ENCODE results near the gene CIB1. TPM values are rescaled to one million over a fixed set of nuclear protein-coding genes. Genes with fewer than 3 reads are reported as not detected.
"Not testable (repeated sequence)": the region's sequence is repeated elsewhere in the genome, so short reads cannot be mapped to it uniquely, and the experiment has no call there.

The CIB1 gene
- total RNA-seq, 1 donor from 2014 or later = 42.7 TPM

DNA sequence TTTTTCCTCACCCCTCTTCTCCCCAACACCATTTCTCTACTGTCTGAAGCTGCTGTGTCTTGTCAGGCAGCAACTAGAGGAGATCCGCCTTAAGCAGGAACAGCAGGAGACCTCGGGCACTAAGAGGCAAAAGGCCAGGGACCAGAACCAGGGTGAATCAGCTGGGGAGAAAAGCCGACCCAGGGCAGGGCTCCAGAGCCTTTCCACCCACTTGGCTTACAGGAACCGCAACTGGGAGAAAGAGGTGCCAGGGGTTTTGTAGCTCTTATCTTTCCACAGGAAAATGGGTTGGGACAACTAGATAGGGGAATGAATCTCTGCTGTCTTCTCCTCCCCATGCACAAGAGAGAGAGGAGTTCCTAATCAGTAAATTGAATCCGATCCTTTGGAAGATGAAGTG, 28.7 kb upstream of the CIB1 start:
- Histone ChIP-seq H3K27ac (no peak overlapping the region), H3K9me3 (no peaks in the 10 kb centered on the region), H3K27me3 (no peaks in the 10 kb centered on the region), H3K4me3 (no peak overlapping the region), H3K36me3 (no peaks in the 10 kb centered on the region), H3K4me1 (peaks cover 24% of the 10 kb centered on the region)
- TF ChIP-seq POLR2AphosphoS5 (IDR thresholded peaks at IDR 0.05; ENCODE audit: insufficient read depth in 1 of 2, low read depth in 1 of 2) (no peak), POLR2A (IDR thresholded peaks at IDR 0.05) (no peak)
- TF ChIP-seq, protein P1, sequence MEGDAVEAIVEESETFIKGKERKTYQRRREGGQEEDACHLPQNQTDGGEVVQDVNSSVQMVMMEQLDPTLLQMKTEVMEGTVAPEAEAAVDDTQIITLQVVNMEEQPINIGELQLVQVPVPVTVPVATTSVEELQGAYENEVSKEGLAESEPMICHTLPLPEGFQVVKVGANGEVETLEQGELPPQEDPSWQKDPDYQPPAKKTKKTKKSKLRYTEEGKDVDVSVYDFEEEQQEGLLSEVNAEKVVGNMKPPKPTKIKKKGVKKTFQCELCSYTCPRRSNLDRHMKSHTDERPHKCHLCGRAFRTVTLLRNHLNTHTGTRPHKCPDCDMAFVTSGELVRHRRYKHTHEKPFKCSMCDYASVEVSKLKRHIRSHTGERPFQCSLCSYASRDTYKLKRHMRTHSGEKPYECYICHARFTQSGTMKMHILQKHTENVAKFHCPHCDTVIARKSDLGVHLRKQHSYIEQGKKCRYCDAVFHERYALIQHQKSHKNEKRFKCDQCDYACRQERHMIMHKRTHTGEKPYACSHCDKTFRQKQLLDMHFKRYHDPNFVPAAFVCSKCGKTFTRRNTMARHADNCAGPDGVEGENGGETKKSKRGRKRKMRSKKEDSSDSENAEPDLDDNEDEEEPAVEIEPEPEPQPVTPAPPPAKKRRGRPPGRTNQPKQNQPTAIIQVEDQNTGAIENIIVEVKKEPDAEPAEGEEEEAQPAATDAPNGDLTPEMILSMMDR (IDR thresholded peaks at IDR 0.05) = no peak
- intact Hi-C loops (cut with DNase I) = no loop called here
- no peak for DNase-seq (ENCODE audit: extremely low spot score in 2 of 2)

DNA sequence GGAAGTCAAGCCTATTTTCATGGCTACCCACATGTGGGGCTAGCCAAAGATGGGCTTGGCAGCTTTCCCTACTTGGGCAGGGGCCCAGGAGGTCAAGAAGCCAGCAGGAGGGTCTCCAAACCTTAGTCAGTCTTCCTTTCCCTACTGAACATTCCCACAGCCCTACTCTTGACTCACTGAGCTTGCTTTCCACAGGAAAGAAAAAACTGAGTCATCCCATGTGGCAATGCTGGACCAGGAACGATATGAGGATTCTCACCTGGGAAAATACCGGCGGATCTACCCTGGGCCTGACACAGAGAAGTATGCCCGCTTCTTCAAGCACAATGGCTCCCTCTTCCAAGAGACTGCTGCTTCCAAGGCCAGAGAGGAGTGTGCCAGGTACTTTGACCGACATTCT, 28.1 kb upstream of the CIB1 start:
- TF ChIP-seq POLR2A (IDR thresholded peaks at IDR 0.05) (no peak), POLR2AphosphoS5 (IDR thresholded peaks at IDR 0.05; ENCODE audit: insufficient read depth in 1 of 2, low read depth in 1 of 2) (no peak)
- TF ChIP-seq, protein P1 (IDR thresholded peaks at IDR 0.05) = no peak
- Histone ChIP-seq H3K9me3 (no peaks in the 10 kb centered on the region), H3K4me1 (peaks cover 18% of the 10 kb centered on the region), H3K27ac (no peak overlapping the region), H3K4me3 (no peak overlapping the region), H3K36me3 (no peaks in the 10 kb centered on the region), H3K27me3 (no peaks in the 10 kb centered on the region)
- intact Hi-C loops (cut with DNase I) = no loop called here
- no peak for DNase-seq (ENCODE audit: extremely low spot score in 2 of 2)

DNA sequence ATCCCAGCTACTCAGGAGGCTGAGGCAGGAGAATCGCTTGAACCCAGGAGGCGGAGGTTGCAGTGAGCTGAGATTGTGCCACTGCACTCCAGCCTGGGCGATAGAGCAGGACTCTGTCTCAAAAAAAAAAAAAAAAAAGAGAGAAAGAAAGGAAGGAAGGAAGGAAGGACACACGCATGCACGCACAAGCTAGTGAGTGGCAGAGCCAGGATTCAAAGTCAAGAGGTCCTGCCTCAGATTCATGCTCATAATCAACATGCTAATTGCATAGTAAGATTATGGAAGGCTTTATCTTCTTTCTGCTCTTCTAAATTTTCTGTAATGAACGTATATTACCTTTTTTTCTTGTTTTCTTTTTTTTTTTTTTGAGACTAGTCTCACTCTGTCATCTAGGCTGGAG, 27.0 kb upstream of the CIB1 start:
- H3K27me3 ChIP-seq; DNase-seq (ENCODE audit: extremely low spot score in 2 of 2); intact Hi-C loops (cut with DNase I); H3K27ac ChIP-seq; H3K9me3 ChIP-seq; H3K4me3 ChIP-seq; H3K36me3 ChIP-seq: not testable (repeated sequence)
- peaks cover 11% of the 10 kb centered on the region for H3K4me1 ChIP-seq

DNA sequence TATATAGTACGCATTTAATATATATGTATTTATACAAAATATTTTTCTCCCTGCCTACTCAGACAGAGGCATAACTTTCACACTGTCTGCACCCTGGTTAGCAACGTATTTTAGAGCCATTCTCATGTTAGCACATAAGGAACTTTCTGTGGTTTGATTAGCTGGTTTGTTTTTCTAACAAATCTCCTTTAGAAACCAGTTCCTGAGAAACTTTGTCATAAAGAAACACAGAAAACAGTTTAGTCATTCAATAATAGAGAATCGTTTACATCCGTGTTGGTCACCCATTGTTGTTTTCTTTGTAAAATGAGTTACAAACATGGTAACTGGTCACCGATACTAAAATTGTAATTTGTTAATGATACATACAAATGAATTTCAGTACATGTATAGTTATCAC, 25.8 kb upstream of the CIB1 start:
- Histone ChIP-seq H3K4me1 (peaks cover 5% of the 10 kb centered on the region), H3K27me3 (no peaks in the 10 kb centered on the region), H3K36me3 (no peaks in the 10 kb centered on the region), H3K27ac (no peak overlapping the region), H3K4me3 (no peak overlapping the region), H3K9me3 (no peaks in the 10 kb centered on the region)
- no peak for DNase-seq (ENCODE audit: extremely low spot score in 2 of 2)
- TF ChIP-seq, protein P1 (IDR thresholded peaks at IDR 0.05) = no peak
- TF ChIP-seq POLR2AphosphoS5 (IDR thresholded peaks at IDR 0.05; ENCODE audit: insufficient read depth in 1 of 2, low read depth in 1 of 2) = no peak
- intact Hi-C loops (cut with DNase I) = no loop called here

DNA sequence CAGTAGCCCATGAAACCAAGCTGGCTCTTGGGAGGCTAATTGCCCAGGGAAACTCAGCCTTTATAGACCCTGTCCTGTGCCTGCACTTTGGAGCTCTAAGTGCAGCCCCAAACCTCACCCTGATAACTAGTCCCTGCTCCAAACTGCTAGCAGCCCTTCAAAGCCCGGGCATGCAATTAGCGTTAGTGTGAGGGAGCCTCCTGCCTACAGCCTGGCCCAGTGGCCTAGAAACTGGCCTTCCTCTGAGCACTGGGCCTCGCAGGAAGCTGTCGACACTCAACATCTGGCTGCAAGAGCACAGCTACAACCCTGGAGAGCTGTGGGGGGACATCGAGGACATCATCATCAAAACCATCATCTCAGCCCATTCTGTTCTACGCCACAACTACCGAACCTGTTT, 24.0 kb upstream of the CIB1 start:
- TF ChIP-seq POLR2AphosphoS5 (IDR thresholded peaks at IDR 0.05; ENCODE audit: insufficient read depth in 1 of 2, low read depth in 1 of 2) (no peak), POLR2A (IDR thresholded peaks at IDR 0.05) (no peak)
- H3K36me3 ChIP-seq = no peaks in the 10 kb centered on the region
- no peaks in the 10 kb centered on the region for H3K9me3 ChIP-seq
- H3K27me3 ChIP-seq = no peaks in the 10 kb centered on the region
- no peak overlapping the region for H3K4me3 ChIP-seq
- H3K27ac ChIP-seq = no peak overlapping the region
- no peaks in the 10 kb centered on the region for H3K4me1 ChIP-seq
- DNase-seq (ENCODE audit: extremely low spot score in 2 of 2) = no peak
- intact Hi-C loops (cut with DNase I) = no loop called here

DNA sequence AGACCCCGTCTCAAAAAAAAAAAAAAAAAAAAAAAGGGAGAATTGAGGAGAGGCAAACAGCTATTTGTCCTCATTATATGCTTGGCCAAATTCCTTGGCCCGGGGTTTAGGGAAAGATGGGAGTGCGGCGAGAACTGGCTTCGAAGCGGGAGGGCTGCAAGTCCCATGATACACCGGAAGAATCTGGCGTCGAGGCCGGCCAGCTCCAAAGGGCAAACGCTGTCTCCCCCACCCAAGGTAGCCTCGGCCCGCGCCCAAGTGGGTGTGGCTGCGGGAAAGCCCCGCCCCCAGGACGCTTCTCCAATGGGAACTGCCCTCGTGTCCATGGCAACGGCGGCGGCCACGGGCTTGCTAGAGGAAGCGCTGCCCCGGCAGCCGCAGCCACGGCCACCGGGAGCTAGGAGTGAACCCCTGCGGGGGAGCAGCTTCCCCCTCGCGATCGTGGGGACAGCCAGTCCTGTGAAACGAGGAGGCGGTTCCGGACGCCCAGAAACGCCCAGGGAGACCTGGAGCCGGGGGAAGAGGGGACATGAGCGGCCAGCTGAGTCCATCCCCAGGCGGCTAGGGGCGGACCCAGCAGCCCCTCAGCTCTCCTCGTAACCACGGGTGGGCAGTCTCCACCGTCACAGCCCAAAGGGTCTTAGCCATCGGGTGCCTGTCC, 15.6 kb upstream of the CIB1 start, which contains the start of gene TTLL13:
TSS of gene TTLL13 (plus strand) at position 354 of the 661 bp plus-strand sequence. CDS start 1,075 bp downstream, outside the sequence.
- intact Hi-C loops (cut with DNase I) = no loop called here
- no peaks in the 10 kb centered on the region for H3K36me3 ChIP-seq
- no peaks in the 10 kb centered on the region for H3K27me3 ChIP-seq
- H3K4me1 ChIP-seq = peaks cover 10% of the 10 kb centered on the region
- peak within 1 kb of the TSS; percentile 50 to 54 for H3K4me3 ChIP-seq
- TF ChIP-seq POLR2A (IDR thresholded peaks at IDR 0.05) (no peak), POLR2AphosphoS5 (IDR thresholded peaks at IDR 0.05; ENCODE audit: insufficient read depth in 1 of 2, low read depth in 1 of 2) (peak in 1 of 2 donors; percentile 76)
- TF ChIP-seq, protein P1 (IDR thresholded peaks at IDR 0.05) = no peak
- no peaks in the 10 kb centered on the region for H3K9me3 ChIP-seq
- no peak for DNase-seq (ENCODE audit: extremely low spot score in 2 of 2)
- H3K27ac ChIP-seq = peak within 1 kb of the TSS; percentile 16

All from vagina (tissue), 2 donors.